GM23248 (cell line): Measurements from ENCODE around the gene ALK. TPM values are rescaled to one million over a fixed set of nuclear protein-coding genes. Genes with fewer than 3 reads are reported as not detected.

Source experiments
- DNase-seq: peaks from one replicate; pipeline ENCODE4 v3.0.0-alpha.2; 2015
- H2AFZ ChIP-seq: fragments of 200-600 bp; sonication (generic); 2 replicates; pipeline ENCODE4 v1.6.1; 2016; ENCODE audit warnings: antibody characterized with exemption
- H3F3A ChIP-seq: fragments of 200-600 bp; sonication (generic); 2 replicates; pipeline ENCODE4 v1.6.1; 2016; ENCODE audit warnings: mild to moderate bottlenecking, antibody characterized with exemption, mixed run types; ENCODE audit not compliant: insufficient read depth
- H3K27ac ChIP-seq: fragments of 200-600 bp; sonication (generic); 2 replicates; pipeline ENCODE4 v1.5.1; 2016; ENCODE audit warnings: mild to moderate bottlenecking
- H3K27me3 ChIP-seq: fragments of 200-600 bp; sonication (generic); replicated peaks from 2 replicates; pipeline ENCODE4 v1.6.1; 2016; ENCODE audit warnings: mild to moderate bottlenecking; ENCODE audit not compliant: insufficient read depth
- H3K36me3 ChIP-seq: fragments of 200-600 bp; sonication (generic); 2 replicates; pipeline ENCODE4 v1.6.1; 2016; ENCODE audit warnings: low read depth, mild to moderate bottlenecking
- H3K4me1 ChIP-seq: fragments of 200-600 bp; sonication (generic); 2 replicates; pipeline ENCODE4 v1.6.1; 2016; ENCODE audit warnings: mild to moderate bottlenecking; ENCODE audit not compliant: insufficient read depth
- H3K4me2 ChIP-seq: fragments of 200-600 bp; sonication (generic); one replicate; pipeline ENCODE4 v1.6.1; 2016; ENCODE audit warnings: mild to moderate bottlenecking; ENCODE audit not compliant: unreplicated experiment
- H3K4me3 ChIP-seq: fragments of 200-600 bp; sonication (generic); 2 replicates; pipeline ENCODE4 v1.5.1; 2016; ENCODE audit warnings: mild to moderate bottlenecking
- H3K79me2 ChIP-seq: fragments of 200-600 bp; sonication (generic); 2 replicates; pipeline ENCODE4 v1.6.1; 2016; ENCODE audit warnings: mild to moderate bottlenecking; ENCODE audit not compliant: insufficient read depth
- H3K9ac ChIP-seq: fragments of 200-600 bp; sonication (generic); 2 replicates; pipeline ENCODE4 v1.6.1; 2016; ENCODE audit warnings: mild to moderate bottlenecking
- H3K9me2 ChIP-seq: fragments of 200-600 bp; sonication (generic); 2 replicates; pipeline ENCODE4 v1.6.1; 2016; ENCODE audit warnings: mixed run types, mild to moderate bottlenecking, moderate library complexity; ENCODE audit not compliant: insufficient read depth
- H3K9me3 ChIP-seq: fragments of 200-600 bp; sonication (generic); one replicate; pipeline ENCODE4 v1.6.1; 2017; ENCODE audit warnings: low read depth
- H4K20me1 ChIP-seq: fragments of 200-600 bp; sonication (generic); 2 replicates; pipeline ENCODE4 v1.6.0; 2016; ENCODE audit not compliant: insufficient read depth
- EZH2 ChIP-seq: fragments of 200-600 bp; sonication (generic); IDR thresholded peaks from 2 replicates; pipeline ENCODE4 v1.6.1; 2018; ENCODE audit warnings: antibody characterized with exemption, mild to moderate bottlenecking; ENCODE audit not compliant: insufficient read depth, poor library complexity, severe bottlenecking
- EZH2phosphoT487 ChIP-seq: fragments of 200-600 bp; sonication (generic); IDR thresholded peaks from 2 replicates; pipeline ENCODE4 v1.6.1; 2018; ENCODE audit warnings: antibody characterized with exemption, moderate library complexity, mild to moderate bottlenecking, low read depth; ENCODE audit not compliant: insufficient read depth
- WGBS, 2 experiments: methylation state at CpG; one replicate each; pipeline ENCODE4 v1.1.6; 2015 to 2017; ENCODE audit warnings: low lambda C conversion rate in 2 of 2, low coverage in 1 of 2; ENCODE audit errors: missing lambda C conversion rate in 2 of 2; 5-methylcytosine and 5-hydroxymethylcytosine counted together
- in situ Hi-C: fragments of 300-500 bp; cut with MboI; formaldehyde crosslinking; loops from 2 replicates; pipeline ENCODE4 v1.15.0; 2020
- polyA plus RNA-seq: library from polyadenylated mRNA; unstranded; fragments of >200 nt; fragmentation: Nextera tagmentation; extraction: Ambion mirVana; gene quantifications from 2 replicates; pipeline ENCODE4 v1.2.1, GENCODE V29; 2016
- total RNA-seq: library from RNA; depleted of rRNA; stranded (reverse); fragments of >200 nt; shearing (Covaris generic); gene quantifications from 2 replicates; pipeline ENCODE4 v1.2.3, GENCODE V29; 2014

ALK gene
- total and polyA plus RNA-seq, 2 experiments from 2014 or later: under 0.01 to 0.05 TPM

- H4K20me1 ChIP-seq: no peaks in the 10 kb centered on the region
- H3K27ac ChIP-seq: no peak overlapping the region
- no peaks in the 10 kb centered on the region for H3K36me3 ChIP-seq
- TF ChIP-seq EZH2phosphoT487 (no peak), EZH2 (no peak)
- H2AFZ ChIP-seq: no peak overlapping the region
- H3K79me2 ChIP-seq: no peaks in the 10 kb centered on the region
- H3K9me2 ChIP-seq: no peaks in the 10 kb centered on the region
- WGBS, 2 experiments: 72 to 81% methylated on average over 2 of the region's 2 CpGs
- no peak overlapping the region for H3K4me3 ChIP-seq
- in situ Hi-C loops: no loop called here
- H3K4me2 ChIP-seq: no peak overlapping the region
- H3K27me3 ChIP-seq: peaks cover 3% of the 10 kb centered on the region; the same call in 1 of the 2 replicates
- DNase-seq: no peak
- peaks cover 8% of the 10 kb centered on the region for H3K4me1 ChIP-seq
- no peak overlapping the region for H3K9ac ChIP-seq
- H3F3A ChIP-seq: 0 out of 2 replicates have a peak, but pooled peaks cover 6% of the 10 kb centered on the region
- H3K9me3 ChIP-seq: no peaks in the 10 kb centered on the region
These were observed 219.1 kb downstream of the ALK start for GRCh38 chr2:29702276-29702675.

DNA sequence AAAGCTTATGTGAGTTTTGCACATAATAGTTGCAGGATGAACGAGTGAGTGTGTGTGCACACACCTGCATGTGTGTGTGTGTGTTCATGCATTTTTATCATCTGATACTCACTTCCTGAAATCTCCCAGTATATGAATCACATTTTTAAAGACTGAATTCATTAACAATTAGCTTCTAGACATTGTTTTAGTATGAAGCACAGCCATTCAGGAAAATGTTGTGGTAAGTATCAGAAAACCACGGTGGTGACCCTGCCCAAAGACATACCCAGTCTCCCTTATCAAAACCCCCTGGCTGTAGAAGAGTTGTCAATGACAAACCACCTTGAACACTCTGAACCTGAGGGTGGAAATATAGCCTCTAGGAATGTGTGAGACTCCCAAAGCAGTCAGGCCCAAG, 220.8 kb downstream of the ALK start:
- no peak overlapping the region for H3K9ac ChIP-seq
- peak overlapping the region; percentile 3 for H3K4me2 ChIP-seq
- H3K27ac ChIP-seq: no peak overlapping the region
- H3K9me2 ChIP-seq: no peaks in the 10 kb centered on the region
- H2AFZ ChIP-seq: no peak overlapping the region
- DNase-seq: peak; percentile 50
- no peak overlapping the region for H3K4me3 ChIP-seq
- 21 to 23% methylated on average over 2 of the region's 2 CpGs for WGBS, 2 experiments
- no peaks in the 10 kb centered on the region for H3K9me3 ChIP-seq
- in situ Hi-C loops: no loop called here
- no peaks in the 10 kb centered on the region for H3K27me3 ChIP-seq
- no peaks in the 10 kb centered on the region for H3K36me3 ChIP-seq
- H3F3A ChIP-seq: 0 out of 2 replicates have a peak, but pooled peaks cover 6% of the 10 kb centered on the region
- peaks cover 8% of the 10 kb centered on the region for H3K4me1 ChIP-seq
- no peaks in the 10 kb centered on the region for H4K20me1 ChIP-seq
- no peaks in the 10 kb centered on the region for H3K79me2 ChIP-seq
- TF ChIP-seq EZH2 (no peak), EZH2phosphoT487 (no peak)

GRCh38 chr2:29699045-29699444, 222.3 kb downstream of the ALK start:
- peaks cover 8% of the 10 kb centered on the region for H3K4me1 ChIP-seq
- DNase-seq: no peak
- no peak overlapping the region for H2AFZ ChIP-seq
- WGBS, 2 experiments: 58 to 64% methylated on average over 4 of the region's 4 CpGs
- H3K79me2 ChIP-seq: no peaks in the 10 kb centered on the region
- no peaks in the 10 kb centered on the region for H3K36me3 ChIP-seq
- H3K27ac ChIP-seq: no peak overlapping the region
- H3F3A ChIP-seq: 0 out of 2 replicates have a peak, but pooled peaks cover 6% of the 10 kb centered on the region
- H3K9me3 ChIP-seq: no peaks in the 10 kb centered on the region
- TF ChIP-seq EZH2 (no peak), EZH2phosphoT487 (no peak)
- no peak overlapping the region for H3K4me2 ChIP-seq
- no peak overlapping the region for H3K9ac ChIP-seq
- H3K4me3 ChIP-seq: no peak overlapping the region
- no peaks in the 10 kb centered on the region for H4K20me1 ChIP-seq
- H3K27me3 ChIP-seq: no peaks in the 10 kb centered on the region
- in situ Hi-C loops: no loop called here
- no peaks in the 10 kb centered on the region for H3K9me2 ChIP-seq

DNA sequence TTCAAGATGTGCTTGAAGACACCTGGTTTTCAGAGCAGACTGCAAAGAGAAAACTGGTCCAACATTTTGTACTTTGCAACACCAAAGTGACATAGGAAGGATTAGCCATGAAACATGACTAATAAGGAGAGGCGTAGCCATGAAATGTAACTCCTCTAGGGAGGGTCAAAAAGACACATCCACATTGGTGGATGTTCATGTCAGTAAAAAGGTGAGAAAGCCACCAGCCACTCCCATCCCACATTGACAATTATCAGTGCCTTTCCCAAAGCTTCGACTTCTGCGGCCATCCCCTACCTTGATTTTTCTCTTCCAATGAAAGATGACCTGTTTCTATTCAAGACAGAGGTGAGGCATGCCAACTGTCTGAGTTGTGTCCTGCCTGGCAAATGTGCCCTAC, 223.2 kb downstream of the ALK start:
- H3K4me1 ChIP-seq: peaks cover 8% of the 10 kb centered on the region
- no peaks in the 10 kb centered on the region for H3K9me2 ChIP-seq
- no peaks in the 10 kb centered on the region for H3K79me2 ChIP-seq
- no peak for TF ChIP-seq EZH2phosphoT487
- TF ChIP-seq EZH2: no peak
- no peaks in the 10 kb centered on the region for H3K9me3 ChIP-seq
- H3K4me3 ChIP-seq: no peak overlapping the region
- H2AFZ ChIP-seq: no peak overlapping the region
- in situ Hi-C loops: no loop called here
- peak; percentile 6 for DNase-seq
- H3K4me2 ChIP-seq: no peak overlapping the region
- no peak overlapping the region for H3K27ac ChIP-seq
- no peaks in the 10 kb centered on the region for H3K27me3 ChIP-seq
- no peak overlapping the region for H3K9ac ChIP-seq
- no peaks in the 10 kb centered on the region for H3K36me3 ChIP-seq
- no peaks in the 10 kb centered on the region for H4K20me1 ChIP-seq
- 0 out of 2 replicates have a peak, but pooled peaks cover 6% of the 10 kb centered on the region for H3F3A ChIP-seq
- WGBS, 2 experiments: 76 to 88% methylated on average over 3 of the region's 3 CpGs

- 23 to 32% methylated on average over 2 of the region's 2 CpGs for WGBS, 2 experiments
- 0 out of 2 replicates have a peak, but pooled peaks cover 6% of the 10 kb centered on the region for H3F3A ChIP-seq
- H3K79me2 ChIP-seq: no peaks in the 10 kb centered on the region
- DNase-seq: no peak
- TF ChIP-seq EZH2phosphoT487 (no peak), EZH2 (no peak)
- H3K9ac ChIP-seq: no peak overlapping the region
- in situ Hi-C loops: no loop called here
- no peaks in the 10 kb centered on the region for H4K20me1 ChIP-seq
- no peak overlapping the region for H3K4me2 ChIP-seq
- H3K27ac ChIP-seq: no peak overlapping the region
- no peaks in the 10 kb centered on the region for H3K9me2 ChIP-seq
- no peaks in the 10 kb centered on the region for H3K36me3 ChIP-seq
- H2AFZ ChIP-seq: no peak overlapping the region
- H3K4me3 ChIP-seq: no peak overlapping the region
- H3K27me3 ChIP-seq: 0 out of 2 replicates have a peak, but pooled peaks cover 4% of the 10 kb centered on the region
- no peaks in the 10 kb centered on the region for H3K9me3 ChIP-seq
- H3K4me1 ChIP-seq: peaks cover 8% of the 10 kb centered on the region
These were observed 223.7 kb downstream of the ALK start for GRCh38 chr2:29697715-29698114.
